Hippocampal formation (tissue), 2 donors: Measurements from ENCODE around the gene KRTAP9-7.

ENCODE experiments used
- DNase-seq, 2 donors: peaks; one replicate each; lab custom pipeline; 2025; lab: John Stamatoyannopoulos, UW

KRTAP9-7 gene

DNA sequence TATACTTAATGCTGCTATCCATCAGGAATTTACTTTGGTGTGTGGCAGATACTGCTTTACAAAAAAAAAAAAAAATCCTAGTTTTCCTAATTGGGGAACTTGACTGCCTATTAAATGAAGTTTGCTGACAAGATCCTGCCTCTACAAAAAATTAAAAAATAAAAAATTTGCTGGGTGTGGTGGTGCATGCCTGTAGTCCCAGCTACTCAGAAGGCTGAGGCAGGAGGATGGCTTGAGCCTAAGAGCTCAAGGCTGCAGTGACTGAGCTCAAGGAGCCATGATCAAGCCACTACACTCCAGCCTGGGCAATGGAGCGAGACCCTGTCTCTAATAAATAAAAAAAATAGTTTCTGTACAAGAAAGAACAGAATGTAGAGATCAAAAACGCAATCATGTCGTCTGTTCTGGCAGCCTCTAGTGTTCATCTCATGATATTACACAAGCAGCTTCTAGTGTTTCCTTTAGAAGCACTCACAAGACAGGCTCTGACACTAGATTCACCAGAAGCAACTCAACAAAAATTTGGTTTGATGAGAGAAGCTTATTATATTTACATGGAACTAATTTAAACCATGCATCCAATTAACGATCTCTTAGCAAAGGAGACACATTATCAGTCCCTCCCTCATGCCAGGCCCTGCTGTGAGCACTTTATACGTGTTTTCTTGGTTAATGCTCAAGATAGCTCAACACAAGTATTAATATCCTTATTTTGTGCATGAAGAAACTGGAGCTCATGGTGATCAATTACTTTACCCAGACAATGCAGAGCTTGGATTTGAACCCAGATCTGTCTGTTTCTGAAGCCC, 46.8 kb downstream of the KRTAP9-7 start:
- no peak for DNase-seq

DNA sequence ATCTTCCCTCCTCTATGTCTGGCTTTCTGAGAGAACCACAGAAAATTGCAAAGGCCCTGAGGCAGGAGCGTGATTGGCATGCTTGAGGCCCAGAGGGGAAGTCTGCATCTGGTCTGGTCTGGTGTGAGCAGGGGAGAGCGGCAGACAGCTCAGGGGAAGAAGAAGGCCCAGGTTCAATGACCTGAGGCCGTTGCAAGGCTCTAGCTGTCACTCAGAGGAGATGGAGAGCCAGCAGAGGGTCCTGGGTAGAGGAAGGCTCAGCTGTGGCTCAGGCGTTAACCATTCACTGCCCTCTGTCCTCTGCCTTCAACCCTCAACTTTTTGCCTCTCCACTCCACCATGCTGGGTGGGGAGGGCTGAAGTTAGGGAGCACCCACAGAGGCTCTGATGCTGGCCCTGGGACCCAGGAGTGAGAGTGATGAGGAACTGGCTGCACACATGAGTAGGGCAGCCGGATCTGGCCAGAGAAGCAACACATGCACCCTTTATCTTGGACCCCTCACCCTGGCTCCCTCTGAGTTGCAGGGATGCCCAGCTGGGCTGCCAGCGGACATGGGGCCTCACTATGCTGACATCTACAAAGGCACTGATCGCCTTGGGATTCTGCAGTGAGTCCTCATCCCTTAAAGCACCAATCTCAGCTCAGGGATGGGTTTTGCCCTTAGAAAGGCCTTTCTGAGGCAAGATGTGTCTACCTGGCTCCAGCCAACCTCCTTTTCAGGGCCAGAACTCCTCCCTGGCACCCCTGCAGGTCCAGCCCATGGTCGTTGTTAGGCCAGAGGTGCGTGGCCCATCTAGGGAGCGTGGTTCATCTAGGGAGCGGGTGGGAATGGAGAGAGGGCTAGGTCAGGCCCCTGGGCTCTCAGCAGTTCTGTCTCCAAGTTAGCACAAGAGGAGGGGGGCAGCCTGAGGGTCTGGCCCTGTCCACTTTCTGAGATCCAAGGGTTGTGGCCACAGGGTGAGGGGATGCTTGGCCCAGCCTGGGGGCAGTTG, 47.7 kb downstream of the KRTAP9-7 start:
- no peak for DNase-seq

DNA sequence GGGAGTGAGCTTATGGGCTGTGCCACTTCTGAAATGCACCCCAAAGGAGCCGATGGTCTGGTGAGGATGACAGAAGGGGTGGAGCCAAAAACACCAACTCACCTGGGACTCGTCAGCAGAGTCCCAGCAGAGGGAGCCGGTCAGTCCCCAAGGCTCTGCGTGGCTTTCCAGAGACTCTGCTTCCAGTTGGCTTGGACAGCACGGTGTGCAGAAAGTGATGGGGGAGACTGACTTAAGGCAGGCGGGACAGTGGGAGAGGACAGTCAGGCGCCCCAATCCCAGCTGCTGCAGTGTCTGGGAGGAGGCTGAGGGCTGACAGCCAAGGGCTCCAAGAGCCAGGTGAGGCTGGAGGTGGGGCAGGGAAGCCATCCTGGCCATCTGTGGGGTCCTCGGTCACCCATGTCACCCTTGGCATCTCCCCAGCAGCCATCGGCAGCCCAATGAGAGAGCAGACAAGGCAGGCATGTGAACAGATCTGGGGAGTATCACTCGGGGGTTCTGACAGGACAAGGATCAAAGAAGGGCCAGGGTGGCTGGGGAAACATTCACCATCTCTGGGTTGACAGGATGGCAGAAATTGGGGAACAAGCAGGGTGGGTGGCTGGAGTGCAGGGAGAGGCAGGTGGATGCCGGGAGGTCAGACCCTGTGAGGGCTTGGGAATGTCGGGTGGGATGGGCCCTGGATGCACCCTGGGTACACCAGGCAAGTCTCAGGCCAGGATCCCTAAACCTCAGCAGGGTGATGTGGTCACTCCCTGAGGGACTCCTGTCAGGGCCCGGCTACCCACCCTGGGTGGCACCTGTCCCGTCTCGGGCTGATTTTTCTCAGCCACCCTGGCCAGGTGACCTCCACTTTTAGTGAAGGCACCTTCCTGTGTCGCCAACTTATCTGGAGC, 48.9 kb downstream of the KRTAP9-7 start:
- DNase-seq = no peak

DNA sequence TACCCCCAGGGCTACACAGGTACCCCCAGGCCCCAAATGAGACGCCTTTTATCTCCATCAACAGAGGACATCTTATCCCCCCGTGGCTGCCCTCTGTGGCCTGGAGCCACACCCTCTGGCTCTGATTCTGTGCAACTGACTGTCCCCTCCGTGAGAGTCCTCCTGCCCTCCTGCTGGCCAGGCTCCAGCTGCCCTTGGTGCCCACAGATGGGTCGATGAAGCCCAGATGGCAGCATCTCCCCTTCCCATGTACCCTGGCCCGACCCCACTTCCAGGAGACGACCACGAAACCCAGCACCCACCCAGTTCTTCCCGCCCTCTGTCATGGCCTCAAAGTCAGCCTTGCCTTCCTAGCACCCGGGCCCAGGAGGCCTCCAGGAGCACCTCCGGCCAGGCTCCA, 49.6 kb downstream of the KRTAP9-7 start:
- no peak for DNase-seq

DNA sequence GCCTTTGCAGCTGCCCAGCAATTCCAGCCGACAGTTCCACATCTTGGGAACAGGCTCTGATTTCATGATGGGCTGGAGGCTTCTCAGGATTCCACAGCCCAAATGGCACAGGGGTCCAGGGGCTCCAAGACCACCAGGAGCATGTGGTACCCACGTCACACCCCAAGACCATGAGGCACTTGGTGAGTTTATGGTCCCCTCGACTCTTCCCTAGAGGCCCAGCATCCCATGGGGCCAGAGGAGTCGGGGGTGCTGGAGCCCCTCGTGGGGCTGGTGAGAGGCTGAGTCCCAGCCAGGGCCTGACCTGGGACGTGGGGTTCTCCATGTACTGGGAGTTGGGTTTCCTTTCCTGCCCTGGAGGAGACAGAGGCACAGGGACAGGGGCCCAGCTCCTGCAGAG, 50.1 kb downstream of the KRTAP9-7 start:
- DNase-seq = no peak
